Mesothelial cell of epicardium (in vitro differentiated cells): Measurements from ENCODE around the gene SLFN12. TPM values are rescaled to one million over a fixed set of nuclear protein-coding genes. Genes with fewer than 3 reads are reported as not detected.

Experiments used
- DNase-seq, 2 experiments: peaks; one replicate each; pipeline ENCODE4 v3.0.0; 2021; ENCODE audit warnings: low spot score in 2 of 2; ENCODE audit not compliant: unreplicated experiment in 2 of 2
- H3K27ac Mint-ChIP-seq: 2 replicates; pipeline ENCODE4 v1.8.0; 2021; ENCODE audit warnings: mixed read lengths
- H3K27me3 Mint-ChIP-seq: 2 replicates; pipeline ENCODE4 v1.8.0; 2021; ENCODE audit warnings: low read depth, mixed read lengths
- H3K36me3 Mint-ChIP-seq: 2 replicates; pipeline ENCODE4 v1.8.0; 2021; ENCODE audit warnings: mixed read lengths
- H3K4me1 Mint-ChIP-seq: 2 replicates; pipeline ENCODE4 v1.8.0; 2021; ENCODE audit warnings: mixed read lengths
- H3K4me3 Mint-ChIP-seq: 2 replicates; pipeline ENCODE4 v1.8.0; 2021; ENCODE audit warnings: mild to moderate bottlenecking, moderate library complexity, mixed read lengths
- H3K9me3 Mint-ChIP-seq: 2 replicates; pipeline ENCODE4 v1.8.0; 2021; ENCODE audit warnings: mixed read lengths
- total RNA-seq: library from RNA; stranded (reverse); gene quantifications from 3 replicates; pipeline ENCODE4 v1.2.1, GENCODE V29; 2021
- TF ChIP-seq, protein P1 (sequence below): fragments of 200-600 bp; sonication (generic); IDR thresholded peaks from one replicate; pipeline ENCODE4 v1.5.0; 2021; ENCODE audit warnings: antibody characterized with exemption; ENCODE audit not compliant: unreplicated experiment

SLFN12 gene
- total RNA-seq, 1 donor from 2014 or later = 18.4 TPM

DNA sequence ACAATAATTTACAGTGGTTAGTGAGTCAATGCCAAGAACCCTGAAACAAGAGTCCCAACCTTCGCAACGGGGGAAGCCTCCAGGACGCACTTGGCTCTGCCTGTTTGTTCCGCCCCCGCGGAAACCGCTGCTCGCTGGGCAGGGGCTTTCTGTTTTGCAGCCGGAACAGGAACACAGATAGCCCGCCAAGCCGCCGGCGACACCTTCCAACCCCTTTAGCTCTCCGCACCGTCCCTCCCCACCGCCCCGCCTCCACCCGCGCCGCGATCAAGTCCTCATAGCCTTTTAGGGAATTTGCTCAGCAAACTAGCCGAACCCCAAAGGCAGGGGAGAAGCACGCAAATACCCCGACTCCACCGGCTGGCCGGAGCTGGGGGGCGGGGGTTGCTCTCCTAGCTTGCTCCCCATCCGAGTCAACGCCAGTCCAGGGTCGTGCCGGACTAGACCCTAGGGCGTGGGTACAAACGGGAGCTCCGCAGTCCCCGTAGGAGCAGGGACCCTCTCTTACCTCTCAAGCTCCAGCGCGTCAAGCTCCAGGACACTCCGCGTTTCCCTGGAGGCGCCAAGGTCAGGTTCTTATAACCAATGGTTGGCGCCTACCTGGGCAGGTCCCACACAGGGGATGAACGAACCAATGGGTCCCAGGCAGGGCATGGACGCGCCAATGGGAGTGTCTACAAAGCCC is 16.1 kb upstream of the SLFN12 start, which contains the start of gene SLFN13:
Gene SLFN13 (minus strand): TSS at position 553 of the 685 bp plus-strand sequence. CDS start 3,086 bp downstream, outside the sequence.
- no peaks in the 10 kb centered on the region for H3K9me3 Mint-ChIP-seq
- H3K27me3 Mint-ChIP-seq = peaks cover 39% of the 10 kb centered on the region
- peak within 1 kb of the TSS; percentile 74 for H3K4me3 Mint-ChIP-seq
- peaks cover 11% of the 10 kb centered on the region for H3K4me1 Mint-ChIP-seq
- peak in 1 of 2 experiments; percentile 62 for DNase-seq
- H3K27ac Mint-ChIP-seq = peak within 1 kb of the TSS; percentile 65
- TF ChIP-seq, protein P1, sequence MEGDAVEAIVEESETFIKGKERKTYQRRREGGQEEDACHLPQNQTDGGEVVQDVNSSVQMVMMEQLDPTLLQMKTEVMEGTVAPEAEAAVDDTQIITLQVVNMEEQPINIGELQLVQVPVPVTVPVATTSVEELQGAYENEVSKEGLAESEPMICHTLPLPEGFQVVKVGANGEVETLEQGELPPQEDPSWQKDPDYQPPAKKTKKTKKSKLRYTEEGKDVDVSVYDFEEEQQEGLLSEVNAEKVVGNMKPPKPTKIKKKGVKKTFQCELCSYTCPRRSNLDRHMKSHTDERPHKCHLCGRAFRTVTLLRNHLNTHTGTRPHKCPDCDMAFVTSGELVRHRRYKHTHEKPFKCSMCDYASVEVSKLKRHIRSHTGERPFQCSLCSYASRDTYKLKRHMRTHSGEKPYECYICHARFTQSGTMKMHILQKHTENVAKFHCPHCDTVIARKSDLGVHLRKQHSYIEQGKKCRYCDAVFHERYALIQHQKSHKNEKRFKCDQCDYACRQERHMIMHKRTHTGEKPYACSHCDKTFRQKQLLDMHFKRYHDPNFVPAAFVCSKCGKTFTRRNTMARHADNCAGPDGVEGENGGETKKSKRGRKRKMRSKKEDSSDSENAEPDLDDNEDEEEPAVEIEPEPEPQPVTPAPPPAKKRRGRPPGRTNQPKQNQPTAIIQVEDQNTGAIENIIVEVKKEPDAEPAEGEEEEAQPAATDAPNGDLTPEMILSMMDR = no peak
- H3K36me3 Mint-ChIP-seq = no peaks in the 10 kb centered on the region

DNA sequence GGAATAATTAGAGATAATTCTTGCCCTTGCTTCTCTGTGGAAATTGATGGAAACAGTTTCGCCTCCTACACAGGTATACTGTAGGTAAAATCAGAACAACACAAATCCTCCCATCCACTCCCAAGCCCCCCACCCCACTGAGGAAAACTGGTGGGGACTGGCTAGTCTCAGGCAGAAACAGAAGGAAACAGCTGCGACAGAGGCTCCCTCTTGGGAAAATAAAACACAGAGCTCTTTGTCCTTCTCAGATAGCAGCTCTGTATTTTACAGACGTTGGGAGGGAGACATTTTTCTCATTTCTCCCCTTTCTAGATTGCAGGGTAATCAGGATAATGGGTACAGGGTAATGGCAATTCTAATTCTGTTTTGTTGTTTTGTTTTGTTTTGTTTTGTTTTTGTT is 15.2 kb upstream of the SLFN12 start:
- no peaks in the 10 kb centered on the region for H3K36me3 Mint-ChIP-seq
- peaks cover 31% of the 10 kb centered on the region for H3K27me3 Mint-ChIP-seq
- no peak for DNase-seq
- H3K4me1 Mint-ChIP-seq = peaks cover 11% of the 10 kb centered on the region
- TF ChIP-seq, protein P1 = no peak
- no peak overlapping the region for H3K27ac Mint-ChIP-seq
- no peaks in the 10 kb centered on the region for H3K9me3 Mint-ChIP-seq
- peak overlapping the region; percentile 74 for H3K4me3 Mint-ChIP-seq

DNA sequence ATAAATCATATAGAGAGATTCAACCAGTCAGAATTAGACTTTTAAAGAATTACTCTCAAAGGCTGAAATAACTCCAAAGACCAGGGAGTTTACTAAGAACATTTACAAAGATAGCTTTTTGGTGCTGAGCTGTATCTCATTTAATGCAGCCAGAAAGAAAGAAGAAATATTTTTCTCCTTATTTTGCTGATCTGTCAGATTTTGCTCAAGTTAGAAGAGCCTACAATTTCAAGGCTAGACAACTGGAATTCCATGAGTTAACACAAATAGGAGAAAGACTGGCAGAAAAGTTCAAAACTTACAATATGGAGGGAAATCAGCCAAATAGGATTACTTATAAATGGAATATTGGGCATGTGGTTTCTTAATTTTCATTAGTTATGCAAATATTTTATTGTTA is 6.1 kb upstream of the SLFN12 start:
- H3K9me3 Mint-ChIP-seq = no peaks in the 10 kb centered on the region
- no peaks in the 10 kb centered on the region for H3K27me3 Mint-ChIP-seq
- no peak overlapping the region for H3K27ac Mint-ChIP-seq

DNA sequence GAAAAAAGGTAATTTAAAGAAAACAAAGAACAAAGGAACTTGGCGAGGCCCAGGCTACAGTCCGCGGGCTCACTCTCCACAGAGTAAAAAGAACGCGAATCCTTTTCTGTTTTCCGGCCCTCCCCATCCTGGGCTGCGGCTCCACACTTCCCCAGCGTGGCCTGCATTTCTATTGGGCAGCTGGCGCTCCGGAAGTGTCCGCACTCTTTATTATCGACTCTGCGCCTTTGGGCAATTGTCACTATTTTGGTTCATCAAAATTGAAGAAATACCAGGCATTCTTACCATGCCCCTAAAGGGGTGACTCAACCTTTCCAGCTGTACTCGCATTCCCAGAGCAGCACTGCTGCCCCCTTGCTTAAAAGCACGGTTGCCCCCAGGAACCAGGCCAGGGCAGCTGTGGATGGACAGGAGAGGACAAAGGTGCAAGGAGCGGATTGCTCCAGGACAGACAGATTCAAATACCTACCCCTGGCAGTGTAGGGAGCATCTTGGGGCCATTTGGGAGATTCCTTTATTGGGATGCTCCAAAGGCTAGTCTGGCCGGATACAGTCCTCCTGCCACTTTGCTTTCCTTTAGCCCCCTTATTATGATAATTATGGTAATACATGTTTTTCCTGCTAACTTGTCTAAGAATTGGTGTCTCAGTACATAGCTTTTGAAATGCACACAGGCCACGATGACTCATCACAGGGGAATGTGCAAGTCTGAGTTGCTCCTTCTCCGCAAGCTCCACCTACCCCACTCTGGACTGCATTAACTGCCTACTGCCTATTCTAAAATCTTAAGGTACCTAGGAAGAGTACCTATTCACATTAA is 985 bp upstream of the SLFN12 start:
- H3K9me3 Mint-ChIP-seq = no peaks in the 10 kb centered on the region
- H3K36me3 Mint-ChIP-seq = no peaks in the 10 kb centered on the region
- peaks cover 42% of the 10 kb centered on the region for H3K4me1 Mint-ChIP-seq
- TF ChIP-seq, protein P1 = no peak
- peak overlapping the region; percentile 84 for H3K4me3 Mint-ChIP-seq
- no peaks in the 10 kb centered on the region for H3K27me3 Mint-ChIP-seq
- peak overlapping the region; percentile 99 for H3K27ac Mint-ChIP-seq
- DNase-seq = peak; percentile 53 to 64

More for the DNA sequence above, 6.1 kb upstream of the SLFN12 start:
- no peak for DNase-seq
- Mint-ChIP-seq H3K4me1 (peaks cover 24% of the 10 kb centered on the region), H3K4me3 (no peak overlapping the region), H3K36me3 (no peaks in the 10 kb centered on the region)
- TF ChIP-seq, protein P1 = no peak

DNA sequence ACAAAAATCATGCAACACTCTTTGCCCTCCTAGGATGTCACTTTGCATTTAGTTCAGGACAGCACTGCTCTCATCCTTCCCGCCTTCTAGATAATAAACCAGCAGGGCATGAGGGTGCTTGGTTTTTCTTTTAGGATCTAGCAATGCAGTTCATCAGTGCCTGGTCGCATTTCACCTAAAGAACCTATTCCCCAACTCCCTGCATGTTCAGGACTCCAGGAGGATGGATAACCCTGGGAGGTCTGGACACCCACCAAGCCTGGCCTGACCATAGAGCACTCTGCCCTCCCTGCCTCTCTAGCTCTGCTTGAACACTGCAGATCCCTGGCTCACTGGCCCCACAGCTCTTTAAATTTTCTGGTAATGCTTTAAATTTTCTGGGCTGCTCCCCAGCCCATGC is 2.6 kb downstream of the SLFN12 start:
- Mint-ChIP-seq H3K4me1 (peaks cover 27% of the 10 kb centered on the region), H3K4me3 (no peak overlapping the region), H3K27me3 (no peaks in the 10 kb centered on the region), H3K9me3 (no peaks in the 10 kb centered on the region), H3K36me3 (no peaks in the 10 kb centered on the region), H3K27ac (no peak overlapping the region)
- TF ChIP-seq, protein P1 = no peak
- DNase-seq = no peak
